Mesenchymal stem cell (in vitro differentiated cells and primary cell): ENCODE measurements around the gene DLEU7.

Source experiments
- DNase-seq: peaks from one replicate; pipeline ENCODE4 v3.0.0-alpha.2; 2013
- H2AFZ ChIP-seq: one replicate; pipeline ENCODE4 v1.6.1; 2013; ENCODE audit warnings: low read depth, mild to moderate bottlenecking, control low read depth, inconsistent platforms, low read length, moderate library complexity
- H2AK5ac ChIP-seq: 2 replicates; pipeline ENCODE4 v1.6.1; 2013; ENCODE audit warnings: low read length, moderate library complexity, mild to moderate bottlenecking, inconsistent platforms; ENCODE audit not compliant: severe bottlenecking
- H2BK120ac ChIP-seq: one replicate; pipeline ENCODE4 v1.6.1; 2013; ENCODE audit warnings: low read depth, mild to moderate bottlenecking, inconsistent platforms, low read length, moderate library complexity
- H2BK12ac ChIP-seq, 2 experiments: one replicate each; pipeline ENCODE4 v1.6.1; 2013; ENCODE audit warnings: inconsistent platforms in 2 of 2, low read length in 2 of 2, mild to moderate bottlenecking in 2 of 2, moderate library complexity in 2 of 2, control low read depth in 1 of 2
- H2BK15ac ChIP-seq: one replicate; pipeline ENCODE4 v1.6.1; 2013; ENCODE audit warnings: mild to moderate bottlenecking, low read depth, inconsistent platforms; ENCODE audit not compliant: poor library complexity, severe bottlenecking
- H2BK5ac ChIP-seq: 2 replicates; pipeline ENCODE4 v1.6.1; 2013; ENCODE audit warnings: low read depth, mild to moderate bottlenecking, low read length, control low read depth, inconsistent platforms; ENCODE audit not compliant: poor library complexity, severe bottlenecking
- H3K14ac ChIP-seq, 2 experiments: one replicate each; pipeline ENCODE4 v1.6.1; 2013; ENCODE audit warnings: inconsistent platforms in 2 of 2, low read length in 2 of 2, control low read depth in 1 of 2, mild to moderate bottlenecking in 1 of 2, moderate library complexity in 1 of 2
- H3K18ac ChIP-seq, 2 experiments: one replicate each; pipeline ENCODE4 v1.6.1; 2013; ENCODE audit warnings: inconsistent platforms in 2 of 2, low read length in 2 of 2, control low read depth in 1 of 2, low read depth in 1 of 2, mild to moderate bottlenecking in 1 of 2
- H3K23ac ChIP-seq, 2 experiments: one replicate each; pipeline ENCODE4 v1.6.1; 2013; ENCODE audit warnings: inconsistent platforms in 2 of 2, low read length in 2 of 2, mild to moderate bottlenecking in 2 of 2, moderate library complexity in 2 of 2, control low read depth in 1 of 2
- H3K27ac ChIP-seq: 2 replicates; pipeline ENCODE4 v1.5.1; 2013; ENCODE audit warnings: mild to moderate bottlenecking, moderate library complexity, low read length, control low read depth, inconsistent platforms; ENCODE audit not compliant: poor library complexity, severe bottlenecking
- H3K27me3 ChIP-seq, 2 experiments: 2 replicates each; pipeline versions ENCODE4 v1.6.1 to v1.7.0; 2013; ENCODE audit warnings: low read length in 2 of 2, mild to moderate bottlenecking in 2 of 2, moderate library complexity in 2 of 2, control low read depth in 1 of 2, inconsistent platforms in 1 of 2; ENCODE audit not compliant: control insufficient read depth in 1 of 2, insufficient read depth in 1 of 2
- H3K36me3 ChIP-seq, 2 experiments: 2 replicates each; pipeline versions ENCODE4 v1.6.1 to v1.7.0; 2013; ENCODE audit warnings: low read length in 2 of 2, control low read depth in 1 of 2, inconsistent platforms in 1 of 2, low read depth in 1 of 2, mild to moderate bottlenecking in 1 of 2; ENCODE audit not compliant: insufficient read depth in 2 of 2, control insufficient read depth in 1 of 2
- H3K4ac ChIP-seq, 2 experiments: one replicate each; pipeline ENCODE4 v1.6.1; 2013; ENCODE audit warnings: inconsistent platforms in 2 of 2, low read length in 2 of 2, mild to moderate bottlenecking in 2 of 2, moderate library complexity in 2 of 2, control low read depth in 1 of 2, low read depth in 1 of 2
- H3K4me1 ChIP-seq: 2 replicates; pipeline ENCODE4 v1.6.1; 2013; ENCODE audit warnings: low read depth, low read length, control low read depth; ENCODE audit not compliant: control insufficient read depth, insufficient read depth
- H3K4me2 ChIP-seq: 2 replicates; pipeline ENCODE4 v1.6.1; 2013; ENCODE audit warnings: low read length, mild to moderate bottlenecking, inconsistent platforms; ENCODE audit not compliant: poor library complexity, severe bottlenecking
- H3K4me3 ChIP-seq, 2 experiments: 2 replicates each; pipeline versions ENCODE4 v1.5.1 to v1.7.0; 2013; ENCODE audit warnings: low read length in 2 of 2, mild to moderate bottlenecking in 2 of 2, control low read depth in 1 of 2, low read depth in 1 of 2; ENCODE audit not compliant: insufficient read depth in 1 of 2
- H3K79me1 ChIP-seq: replicated peaks from 2 replicates; pipeline ENCODE4 v1.6.1; 2013; ENCODE audit warnings: mild to moderate bottlenecking, control low read depth, low read length, inconsistent platforms; ENCODE audit not compliant: poor library complexity, severe bottlenecking
- H3K9ac ChIP-seq: 2 replicates; pipeline ENCODE4 v1.7.0; 2013; ENCODE audit warnings: mild to moderate bottlenecking, low read length, moderate library complexity
- H3K9me3 ChIP-seq: 2 replicates; pipeline ENCODE4 v1.7.0; 2013; ENCODE audit warnings: mild to moderate bottlenecking, low read length; ENCODE audit not compliant: control insufficient read depth
- H4K8ac ChIP-seq: one replicate; pipeline ENCODE4 v1.6.1; 2013; ENCODE audit warnings: inconsistent platforms, mild to moderate bottlenecking, low read length, moderate library complexity
- H4K91ac ChIP-seq: one replicate; pipeline ENCODE4 v1.6.1; 2013; ENCODE audit warnings: mild to moderate bottlenecking, low read length, inconsistent platforms
- WGBS: methylation state at CpG from one replicate; pipeline ENCODE4 v1.1.7; 2013; ENCODE audit warnings: mixed read lengths; 5-methylcytosine and 5-hydroxymethylcytosine counted together

DLEU7 gene

DNA sequence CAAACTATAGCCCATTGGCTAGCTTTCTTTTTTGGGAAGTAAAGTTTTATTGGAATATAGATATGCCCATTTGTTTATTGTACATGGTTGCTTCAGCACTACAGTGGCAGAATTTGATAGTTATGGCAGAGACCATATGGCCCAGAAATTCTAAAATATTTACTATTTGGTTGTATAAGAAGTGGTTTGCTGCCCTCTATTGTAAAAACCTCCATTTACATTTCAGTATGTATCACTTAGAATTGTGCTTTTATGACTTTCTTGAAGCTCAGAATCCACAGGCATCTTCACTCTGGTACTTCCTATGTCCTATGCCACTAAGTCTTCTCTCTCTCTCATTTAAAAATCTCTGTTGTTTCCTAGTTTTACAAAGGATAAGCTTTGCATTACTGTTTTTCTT is 37.7 kb downstream of the DLEU7 start:
- Histone ChIP-seq H3K27ac (no peak overlapping the region), H4K8ac (no peak overlapping the region), H4K91ac (no peak overlapping the region), H3K4me2 (no peak overlapping the region), H2BK15ac (no peak overlapping the region), H3K23ac (no peak overlapping the region), H3K4me1 (peaks cover 2% of the 10 kb centered on the region), H2AK5ac (no peak overlapping the region), H3K9ac (no peak overlapping the region), H3K36me3 (no peaks in the 10 kb centered on the region), H3K14ac (no peak overlapping the region), H3K9me3 (peaks cover 29% of the 10 kb centered on the region), H2AFZ (no peak overlapping the region), H3K27me3 (no peaks in the 10 kb centered on the region), H3K4ac (no peak overlapping the region), H3K4me3 (no peak overlapping the region), H2BK120ac (no peak overlapping the region), H2BK12ac (no peak overlapping the region), H2BK5ac (no peak overlapping the region), H3K79me1 (no peaks in the 10 kb centered on the region), H3K18ac (no peak overlapping the region)
- peak; percentile 11 for DNase-seq

DNA sequence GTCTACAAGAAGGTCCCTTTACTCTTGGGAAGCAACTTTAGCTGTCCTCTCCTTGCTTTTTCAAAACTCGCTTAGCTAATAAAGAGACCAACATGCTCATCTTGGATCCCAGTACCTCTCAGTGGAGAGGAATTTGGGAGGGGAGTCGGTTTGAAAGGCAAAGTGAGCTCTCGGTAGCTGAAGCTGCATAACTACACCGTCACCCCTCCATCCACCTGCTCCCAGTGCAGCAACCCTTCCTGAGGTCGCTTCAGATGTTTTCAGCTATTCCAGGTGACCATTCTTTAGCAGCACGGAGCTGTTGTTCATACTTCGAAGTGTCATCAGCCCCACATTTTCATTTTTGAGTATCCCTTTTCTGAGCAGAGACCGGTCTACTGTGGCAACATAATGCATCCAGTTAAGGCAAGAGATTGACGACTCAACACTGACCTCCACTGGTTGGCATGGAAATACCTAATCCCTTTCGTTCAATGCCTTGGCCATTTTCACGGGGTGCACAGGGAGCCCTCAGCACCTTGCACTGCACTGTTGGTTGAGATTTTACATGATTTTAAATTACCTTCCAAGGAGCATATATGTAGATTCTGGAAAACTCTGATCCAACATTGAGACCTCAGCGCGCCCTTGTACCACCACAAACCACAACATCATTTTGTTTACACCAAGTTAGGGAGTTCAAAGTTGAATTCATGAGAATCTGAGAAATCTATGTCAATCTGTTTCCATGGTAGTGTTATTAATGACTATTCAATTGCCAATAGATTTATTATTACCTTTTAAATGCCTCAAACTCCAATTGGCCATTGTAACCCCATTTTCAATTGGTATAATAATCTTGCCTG is 42.2 kb downstream of the DLEU7 start:
- H3K23ac ChIP-seq, result no peak overlapping the region

DNA sequence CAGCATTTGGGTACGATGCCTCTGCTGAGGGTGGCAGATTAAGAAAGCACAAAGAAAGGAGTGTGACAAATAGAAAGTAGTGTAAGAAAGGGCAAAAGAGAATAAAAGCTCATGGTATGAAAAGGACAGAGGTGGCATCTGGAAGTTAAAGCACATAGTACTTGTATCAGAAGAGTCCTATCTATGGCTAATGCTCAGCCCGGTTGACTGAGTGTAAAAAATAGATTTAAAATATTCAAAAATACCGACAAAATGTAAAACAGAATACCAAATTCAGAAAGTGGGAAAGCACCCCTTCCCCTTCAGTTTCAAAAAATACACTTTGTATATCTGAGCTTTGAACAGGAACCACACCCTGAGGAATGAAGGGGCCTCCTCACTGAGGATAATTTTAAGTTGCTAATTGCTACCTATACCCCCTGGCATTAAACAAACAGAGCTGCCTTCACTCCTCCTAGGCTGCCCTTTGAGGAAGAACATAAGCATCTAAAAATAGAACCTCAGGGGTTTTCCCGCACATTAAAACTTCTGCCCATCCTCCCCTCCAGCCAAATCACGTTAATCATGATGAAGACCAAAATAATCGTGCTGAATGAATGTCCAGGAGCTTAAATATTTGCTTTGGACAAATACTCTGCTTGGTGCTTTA is 43.3 kb downstream of the DLEU7 start:
- H3K36me3 ChIP-seq, result no peaks in the 10 kb centered on the region
- no peak overlapping the region for H3K4me3 ChIP-seq
- H2BK120ac ChIP-seq, result no peak overlapping the region
- no peaks in the 10 kb centered on the region for H3K27me3 ChIP-seq
- H3K27ac ChIP-seq, result no peak overlapping the region
- H3K18ac ChIP-seq, result no peak overlapping the region
- no peak overlapping the region for H3K23ac ChIP-seq
- no peak overlapping the region for H4K8ac ChIP-seq
- peak overlapping the region; percentile 47 for H3K9ac ChIP-seq
- H3K14ac ChIP-seq, result no peak overlapping the region
- H3K4me1 ChIP-seq, result peaks cover 6% of the 10 kb centered on the region
- H3K4ac ChIP-seq, result no peak overlapping the region
- no peak overlapping the region for H2BK12ac ChIP-seq
- no peak overlapping the region for H2BK15ac ChIP-seq
- H2AFZ ChIP-seq, result no peak overlapping the region
- no peaks in the 10 kb centered on the region for H3K79me1 ChIP-seq
- peaks cover 8% of the 10 kb centered on the region for H3K9me3 ChIP-seq
- DNase-seq, result peak; percentile 14
- WGBS, result 85% methylated on average over 6 of the region's 6 CpGs
- H4K91ac ChIP-seq, result no peak overlapping the region
- H2AK5ac ChIP-seq, result no peak overlapping the region
- H2BK5ac ChIP-seq, result no peak overlapping the region
- H3K4me2 ChIP-seq, result no peak overlapping the region

More for the DNA sequence above, 42.2 kb downstream of the DLEU7 start:
- Histone ChIP-seq H3K79me1 (no peaks in the 10 kb centered on the region), H2AFZ (no peak overlapping the region), H2AK5ac (no peak overlapping the region), H4K8ac (no peak overlapping the region), H3K36me3 (no peaks in the 10 kb centered on the region), H3K9me3 (peaks cover 16% of the 10 kb centered on the region), H3K27ac (no peak overlapping the region), H2BK5ac (peak overlapping the region; percentile 33), H3K4me1 (peaks cover 6% of the 10 kb centered on the region), H3K4me3 (no peak overlapping the region), H3K9ac (peak overlapping the region; percentile 47), H3K14ac (no peak overlapping the region), H3K27me3 (no peaks in the 10 kb centered on the region), H3K4ac (no peak overlapping the region), H2BK120ac (no peak overlapping the region), H2BK12ac (peak overlapping the region; percentile 59 to 63), H3K4me2 (no peak overlapping the region), H2BK15ac (no peak overlapping the region), H4K91ac (peak overlapping the region; percentile 77), H3K18ac (peak overlapping the region; percentile 14 to 63)
- 39% methylated on average over 9 of the region's 13 CpGs for WGBS
- peak; percentile 76 for DNase-seq

DNA sequence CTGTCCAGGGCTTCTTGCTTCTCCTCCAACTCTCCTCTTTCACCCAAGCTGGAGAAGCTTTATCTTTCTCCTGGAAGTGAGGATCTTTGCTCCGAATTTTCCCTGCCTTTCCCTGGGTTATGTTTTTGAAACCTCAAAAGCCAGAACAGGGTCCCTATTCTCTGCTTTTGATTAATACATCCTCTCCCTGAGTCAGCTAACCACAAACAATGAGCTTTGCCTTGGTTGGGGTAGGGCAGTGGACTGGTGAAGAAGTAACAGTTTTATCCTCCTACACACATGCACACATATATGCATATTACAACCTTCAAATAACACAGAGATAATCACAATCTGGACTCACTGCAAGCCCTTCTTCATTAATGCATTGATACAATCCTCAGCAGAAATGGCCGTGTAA is 44.6 kb downstream of the DLEU7 start:
- H3K4me1 ChIP-seq, result peaks cover 6% of the 10 kb centered on the region
- H2AFZ ChIP-seq, result no peak overlapping the region
- no peak overlapping the region for H2AK5ac ChIP-seq
- no peak overlapping the region for H4K8ac ChIP-seq
- no peak overlapping the region for H2BK5ac ChIP-seq
- no peak overlapping the region for H3K27ac ChIP-seq
- no peak overlapping the region for H3K14ac ChIP-seq
- H4K91ac ChIP-seq, result no peak overlapping the region
- no peaks in the 10 kb centered on the region for H3K79me1 ChIP-seq
- H3K9ac ChIP-seq, result no peak overlapping the region
- H3K18ac ChIP-seq, result peak overlapping the region in 1 of 2 experiments; percentile 21
- no peak overlapping the region for H2BK12ac ChIP-seq
- H2BK120ac ChIP-seq, result no peak overlapping the region
- H3K36me3 ChIP-seq, result no peaks in the 10 kb centered on the region
- H3K27me3 ChIP-seq, result no peaks in the 10 kb centered on the region
- H2BK15ac ChIP-seq, result peak overlapping the region; percentile 36
- no peak overlapping the region for H3K4me3 ChIP-seq
- H3K4ac ChIP-seq, result no peak overlapping the region
- no peak overlapping the region for H3K23ac ChIP-seq
- no peak overlapping the region for H3K4me2 ChIP-seq
- no peak for DNase-seq
- 74% methylated on average over 2 of the region's 2 CpGs for WGBS
- H3K9me3 ChIP-seq, result peaks cover under 1% of the 10 kb centered on the region
